Measurements from ENCODE around the gene PRH2.

GRCh38 chr12:10926269-10926668 is 2.8 kb upstream of the PRH2 start:
- TF ChIP-seq EZH2 (IDR thresholded peaks at IDR 0.05) (no peak), CTCF (IDR thresholded peaks at IDR 0.05 in 2 of 3, conservative IDR thresholded peaks at IDR 0.05 in 1 of 3; ENCODE audit: borderline replicate concordance in 1 of 3, insufficient read depth in 1 of 3, low read depth in 2 of 3, low read length in 2 of 3) (no peak), MAX (IDR thresholded peaks at IDR 0.05) (no peak), POLR2AphosphoS5 (IDR thresholded peaks at IDR 0.05; ENCODE audit: low read depth, low read length) (no peak), POLR2A (IDR thresholded peaks at IDR 0.05; ENCODE audit: borderline replicate concordance, extremely low read depth, insufficient read depth, insufficient read length) (no peak), RAD21 (IDR thresholded peaks at IDR 0.05; ENCODE audit: low read depth) (no peak)
